Measurements from ENCODE around the gene STXBP5.

Gene STXBP5

GRCh38 chr6:147202516-147203310 is 1.5 kb upstream of the STXBP5 start:
- CTCF ChIA-PET, result interaction anchor here (1.0 to 1.9 kb wide), 2 partner anchors 297 to 300 kb away, joined by 3 to 6 read pairs; no protein-coding TSS in a partner anchor
- no peaks in the 10 kb centered on the region for H3K36me3 ChIP-seq (ENCODE audit: control insufficient read depth in 2 of 2, insufficient read depth in 1 of 2, low read length in 2 of 2)
- POLR2A ChIA-PET, result interaction anchor here (0.7 to 2.3 kb wide), 6 partner anchors 9 to 1388 kb away, joined by 3 to 9 read pairs (median 4); partner anchors contain the start of gene FBXO30
- peak overlapping the region; percentile 96 for H3K4me3 ChIP-seq (ENCODE audit: low read depth, low read length)
- no peaks in the 10 kb centered on the region for H3K9me3 ChIP-seq (ENCODE audit: control insufficient read depth, insufficient read depth, low read depth, low read length)
- H3K27ac ChIP-seq (ENCODE audit: extremely low read depth, low read depth, low read length), result peak overlapping the region; percentile 91; the same call in 1 of the 2 replicates
- no peaks in the 10 kb centered on the region for H3K4me1 ChIP-seq (ENCODE audit: control insufficient read depth, insufficient read depth, low read length)
- TF ChIP-seq ZFP37 (tag by site-specific recombination; IDR thresholded peaks at IDR 0.05), result no peak; the same call in 1 of the 2 replicates
- TF ChIP-seq ZNF280D (tag by site-specific recombination; IDR thresholded peaks at IDR 0.05), result no peak
- no peak for TF ChIP-seq ZNF660 (tag by site-specific recombination; IDR thresholded peaks at IDR 0.05)
- TF ChIP-seq ZSCAN23 (tag by site-specific recombination; IDR thresholded peaks at IDR 0.05), result no peak
- TF ChIP-seq ZNF26 (tag by site-specific recombination; IDR thresholded peaks at IDR 0.05), result no peak
- no peak for TF ChIP-seq KLF9 (tag by site-specific recombination; IDR thresholded peaks at IDR 0.05; ENCODE audit: low read depth)
- TF ChIP-seq ZNF266 (tag by site-specific recombination; IDR thresholded peaks at IDR 0.05; ENCODE audit: low read depth), result no peak
- TF ChIP-seq ZNF768 (tag by site-specific recombination; IDR thresholded peaks at IDR 0.05), result no peak
- no peak for TF ChIP-seq ZNF521 (tag by site-specific recombination; IDR thresholded peaks at IDR 0.05)
- TF ChIP-seq GLIS1 (tag by site-specific recombination; IDR thresholded peaks at IDR 0.05), result peak; percentile 49
- 0 out of 2 replicates have a peak, but pooled peaks have one; percentile 9 for TF ChIP-seq REST (tag by site-specific recombination; IDR thresholded peaks at IDR 0.05)
- TF ChIP-seq PRDM2 (tag by site-specific recombination; IDR thresholded peaks at IDR 0.05; ENCODE audit: borderline replicate concordance), result no peak
- TF ChIP-seq ZNF510 (tag by site-specific recombination; IDR thresholded peaks at IDR 0.05; ENCODE audit: insufficient replicate concordance), result no peak
- no peak; the same call in 1 of the 2 replicates for TF ChIP-seq ZNF24 (tag by site-specific recombination; IDR thresholded peaks at IDR 0.05)
- TF ChIP-seq ZNF23 (tag by site-specific recombination; IDR thresholded peaks at IDR 0.05; ENCODE audit: borderline replicate concordance), result no peak
- no peak for TF ChIP-seq MZF1 (tag by site-specific recombination; IDR thresholded peaks at IDR 0.05; ENCODE audit: borderline replicate concordance)
- TF ChIP-seq ZNF677 (tag by site-specific recombination; IDR thresholded peaks at IDR 0.05), result no peak
- TF ChIP-seq ZNF157 (tag by site-specific recombination; IDR thresholded peaks at IDR 0.05), result no peak
- no peak for TF ChIP-seq ZNF560 (tag by site-specific recombination; IDR thresholded peaks at IDR 0.05; ENCODE audit: borderline replicate concordance)
- TF ChIP-seq ZNF274 (IDR thresholded peaks at IDR 0.05; ENCODE audit: low read length), result no peak
- TF ChIP-seq ZNF274 (tag by site-specific recombination; IDR thresholded peaks at IDR 0.05; ENCODE audit: borderline replicate concordance), result no peak

Data from HEK293 (cell line).